ENCODE data around the gene UBE2K. TPM values are rescaled to one million over a fixed set of nuclear protein-coding genes. Genes with fewer than 3 reads are reported as not detected.

Gene UBE2K
- total RNA-seq, 1 donor from 2014 or later: 68.7 TPM

- H3K27me3 Mint-ChIP-seq (ENCODE audit: low read depth): no peaks in the 10 kb centered on the region
- no peak overlapping the region for H3K27ac Mint-ChIP-seq
- H3K9me3 Mint-ChIP-seq: peaks cover 3% of the 10 kb centered on the region
- no peak overlapping the region for H3K4me3 Mint-ChIP-seq
- peaks cover 12% of the 10 kb centered on the region for H3K4me1 Mint-ChIP-seq
- H3K36me3 Mint-ChIP-seq: peaks cover 10% of the 10 kb centered on the region
- DNase-seq (ENCODE audit: low spot score in 2 of 2, unreplicated experiment in 2 of 2): no peak
- TF ChIP-seq, protein P1, sequence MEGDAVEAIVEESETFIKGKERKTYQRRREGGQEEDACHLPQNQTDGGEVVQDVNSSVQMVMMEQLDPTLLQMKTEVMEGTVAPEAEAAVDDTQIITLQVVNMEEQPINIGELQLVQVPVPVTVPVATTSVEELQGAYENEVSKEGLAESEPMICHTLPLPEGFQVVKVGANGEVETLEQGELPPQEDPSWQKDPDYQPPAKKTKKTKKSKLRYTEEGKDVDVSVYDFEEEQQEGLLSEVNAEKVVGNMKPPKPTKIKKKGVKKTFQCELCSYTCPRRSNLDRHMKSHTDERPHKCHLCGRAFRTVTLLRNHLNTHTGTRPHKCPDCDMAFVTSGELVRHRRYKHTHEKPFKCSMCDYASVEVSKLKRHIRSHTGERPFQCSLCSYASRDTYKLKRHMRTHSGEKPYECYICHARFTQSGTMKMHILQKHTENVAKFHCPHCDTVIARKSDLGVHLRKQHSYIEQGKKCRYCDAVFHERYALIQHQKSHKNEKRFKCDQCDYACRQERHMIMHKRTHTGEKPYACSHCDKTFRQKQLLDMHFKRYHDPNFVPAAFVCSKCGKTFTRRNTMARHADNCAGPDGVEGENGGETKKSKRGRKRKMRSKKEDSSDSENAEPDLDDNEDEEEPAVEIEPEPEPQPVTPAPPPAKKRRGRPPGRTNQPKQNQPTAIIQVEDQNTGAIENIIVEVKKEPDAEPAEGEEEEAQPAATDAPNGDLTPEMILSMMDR (IDR thresholded peaks at IDR 0.05; ENCODE audit: unreplicated experiment): no peak
Measured at GRCh38 chr4:39710098-39710896, 12.4 kb downstream of the UBE2K start.

- H3K4me1 Mint-ChIP-seq: peaks cover 11% of the 10 kb centered on the region
- peak overlapping the region; percentile 26 for H3K27ac Mint-ChIP-seq
- TF ChIP-seq, protein P1 (IDR thresholded peaks at IDR 0.05; ENCODE audit: unreplicated experiment): no peak
- no peaks in the 10 kb centered on the region for H3K27me3 Mint-ChIP-seq (ENCODE audit: low read depth)
- H3K9me3 Mint-ChIP-seq: no peaks in the 10 kb centered on the region
- no peak for DNase-seq (ENCODE audit: low spot score in 2 of 2, unreplicated experiment in 2 of 2)
- H3K4me3 Mint-ChIP-seq: no peak overlapping the region
- peaks cover 7% of the 10 kb centered on the region for H3K36me3 Mint-ChIP-seq
Measured at GRCh38 chr4:39712819-39713607, 15.1 kb downstream of the UBE2K start.

GRCh38 chr4:39713691-39714090 lies 15.8 kb downstream of the UBE2K start:
- Mint-ChIP-seq H3K4me1 (peaks cover 5% of the 10 kb centered on the region), H3K4me3 (no peak overlapping the region), H3K27ac (peak overlapping the region; percentile 61)

DNA sequence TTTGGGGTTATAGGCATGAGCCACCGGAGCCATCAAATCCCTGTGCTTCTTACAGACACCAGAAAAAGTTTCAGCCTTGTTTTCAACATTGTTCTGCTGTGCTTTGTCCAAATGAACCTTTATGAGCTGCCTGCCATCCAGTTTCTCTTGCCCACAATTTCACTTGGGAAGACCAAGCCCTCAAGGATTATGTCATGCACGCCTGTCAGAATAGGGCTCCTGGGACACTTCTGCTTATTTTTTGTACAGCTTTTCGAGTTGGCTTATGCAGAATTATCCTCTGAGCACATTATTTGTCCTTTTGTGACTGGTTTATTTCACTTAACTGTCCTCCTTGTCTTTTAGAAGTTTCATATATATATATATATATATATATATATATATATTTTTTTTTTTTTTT lies 16.2 kb downstream of the UBE2K start:
- Mint-ChIP-seq H3K4me1 (peaks cover 4% of the 10 kb centered on the region), H3K9me3 (no peaks in the 10 kb centered on the region), H3K27me3 (ENCODE audit: low read depth) (no peaks in the 10 kb centered on the region), H3K36me3 (peaks cover 11% of the 10 kb centered on the region), H3K4me3 (no peak overlapping the region), H3K27ac (peak overlapping the region; percentile 61)
- TF ChIP-seq, protein P1 (IDR thresholded peaks at IDR 0.05; ENCODE audit: unreplicated experiment): no peak
- no peak for DNase-seq (ENCODE audit: low spot score in 2 of 2, unreplicated experiment in 2 of 2)

More at GRCh38 chr4:39713691-39714090, 15.8 kb downstream of the UBE2K start:
- Mint-ChIP-seq H3K9me3 (no peaks in the 10 kb centered on the region), H3K27me3 (ENCODE audit: low read depth) (no peaks in the 10 kb centered on the region), H3K36me3 (peaks cover 8% of the 10 kb centered on the region)
- no peak for DNase-seq (ENCODE audit: low spot score in 2 of 2, unreplicated experiment in 2 of 2)
- TF ChIP-seq, protein P1 (IDR thresholded peaks at IDR 0.05; ENCODE audit: unreplicated experiment): no peak

DNA sequence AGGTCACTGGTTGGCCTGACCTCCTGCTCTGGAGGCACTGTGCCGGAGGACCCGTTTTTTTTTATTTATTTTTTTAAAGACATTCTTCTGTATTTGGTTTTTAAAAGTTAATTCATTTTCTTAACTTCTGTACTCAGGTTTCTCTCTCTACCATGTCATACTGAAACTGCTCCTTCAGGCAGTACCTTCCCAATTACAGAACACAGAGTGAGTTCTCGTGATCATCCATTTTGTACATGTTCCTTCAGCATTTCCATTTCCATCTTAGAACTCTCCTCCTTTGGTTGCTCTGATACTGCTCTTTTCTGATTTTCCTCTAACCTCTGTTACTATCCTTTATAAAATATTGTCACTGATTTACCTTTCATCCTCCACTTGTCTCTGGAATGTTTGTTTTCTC lies 17.9 kb downstream of the UBE2K start:
- H3K27me3 Mint-ChIP-seq (ENCODE audit: low read depth): no peaks in the 10 kb centered on the region
- H3K4me3 Mint-ChIP-seq: no peak overlapping the region
- DNase-seq (ENCODE audit: low spot score in 2 of 2, unreplicated experiment in 2 of 2): no peak
- no peaks in the 10 kb centered on the region for H3K9me3 Mint-ChIP-seq
- peak overlapping the region; percentile 3 for H3K27ac Mint-ChIP-seq
- peaks cover 4% of the 10 kb centered on the region for H3K4me1 Mint-ChIP-seq
- TF ChIP-seq, protein P1 (IDR thresholded peaks at IDR 0.05; ENCODE audit: unreplicated experiment): no peak
- H3K36me3 Mint-ChIP-seq: peaks cover 11% of the 10 kb centered on the region
